ENCODE measurements around the gene DPM1.

DPM1 gene

GRCh38 chr20:50931306-50932015 is 26.9 kb downstream of the DPM1 start, which contains the start of gene ADNP:
TSS of gene ADNP (minus strand) at chr20:50931437. CDS start at chr20:50903996, 27,441 bp downstream.
- peak; percentile 99 for DNase-seq

GRCh38 chr20:50930976-50931305 is 27.4 kb downstream of the DPM1 start:
- DNase-seq, result peak; percentile 74

- peak; percentile 60 for DNase-seq
These were observed 28.0 kb downstream of the DPM1 start for GRCh38 chr20:50930139-50930975.

GRCh38 chr20:50929299-50930138 is 28.8 kb downstream of the DPM1 start:
- peak; percentile 75 for DNase-seq

GRCh38 chr20:50928469-50928868 is 29.9 kb downstream of the DPM1 start:
- DNase-seq, result no peak

GRCh38 chr20:50926530-50926929 is 31.8 kb downstream of the DPM1 start:
- no peak for DNase-seq

- no peak for DNase-seq
These were observed 33.9 kb downstream of the DPM1 start for GRCh38 chr20:50924261-50924920.

GRCh38 chr20:50921803-50922501 is 36.4 kb downstream of the DPM1 start:
- DNase-seq, result no peak

GRCh38 chr20:50920997-50921396 is 37.3 kb downstream of the DPM1 start:
- DNase-seq, result no peak

- no peak for DNase-seq
These were observed 38.8 kb downstream of the DPM1 start for GRCh38 chr20:50919567-50919966.

- DNase-seq, result no peak
These were observed 39.9 kb downstream of the DPM1 start for GRCh38 chr20:50918403-50918802.

GRCh38 chr20:50916934-50917333 is 41.4 kb downstream of the DPM1 start:
- no peak for DNase-seq

- DNase-seq, result no peak
These were observed 42.1 kb downstream of the DPM1 start for GRCh38 chr20:50916257-50916656.

- DNase-seq, result no peak
These were observed 42.9 kb downstream of the DPM1 start for GRCh38 chr20:50915424-50915823.

GRCh38 chr20:50913690-50914375 is 44.5 kb downstream of the DPM1 start:
- no peak for DNase-seq

- DNase-seq, result no peak
These were observed 46.6 kb downstream of the DPM1 start for GRCh38 chr20:50911716-50912115.

GRCh38 chr20:50911030-50911429 is 47.3 kb downstream of the DPM1 start:
- no peak for DNase-seq

- no peak for DNase-seq
These were observed 48.9 kb downstream of the DPM1 start for GRCh38 chr20:50909413-50909812.

- no peak for DNase-seq
These were observed 54.2 kb downstream of the DPM1 start for GRCh38 chr20:50904067-50904570.

GRCh38 chr20:50903353-50904051 is 54.8 kb downstream of the DPM1 start:
- no peak for DNase-seq
